KMS-11 (cell line): Measurements from ENCODE around the gene PAQR5.

ENCODE experiments used
- H2AFZ ChIP-seq: fragments of 200-600 bp; sonication (generic); 2 replicates; pipeline ENCODE4 v1.6.1; 2016; ENCODE audit warnings: antibody characterized with exemption, mixed run types, low read depth
- H3K27ac ChIP-seq: fragments of 200-600 bp; sonication (generic); 2 replicates; pipeline ENCODE4 v1.6.1; 2016; ENCODE audit warnings: mild to moderate bottlenecking, mixed run types
- H3K27me3 ChIP-seq: fragments of 200-600 bp; sonication (generic); 2 replicates; pipeline ENCODE4 v1.6.1; 2017; ENCODE audit warnings: mild to moderate bottlenecking, low read depth, mixed run types, moderate library complexity; ENCODE audit not compliant: insufficient read depth
- H3K36me3 ChIP-seq: fragments of 200-600 bp; sonication (generic); 2 replicates; pipeline ENCODE4 v1.6.1; 2017; ENCODE audit warnings: mild to moderate bottlenecking, mixed run types; ENCODE audit not compliant: insufficient read depth
- H3K4me1 ChIP-seq: fragments of 200-600 bp; sonication (generic); 2 replicates; pipeline ENCODE4 v1.6.1; 2016; ENCODE audit warnings: mild to moderate bottlenecking, low read depth, mixed run types; ENCODE audit not compliant: poor library complexity, severe bottlenecking
- H3K4me2 ChIP-seq: fragments of 200-600 bp; sonication (generic); 2 replicates; pipeline ENCODE4 v1.7.0; 2016; ENCODE audit warnings: mild to moderate bottlenecking, mixed run types
- H3K4me3 ChIP-seq: fragments of 200-600 bp; sonication (generic); IDR thresholded peaks from 2 replicates; pipeline ENCODE4 v1.6.1; 2017; ENCODE audit warnings: low read depth, low read length, mixed read lengths; ENCODE audit not compliant: insufficient read depth
- H3K79me2 ChIP-seq: fragments of 200-600 bp; sonication (generic); 2 replicates; pipeline ENCODE4 v1.6.1; 2016; ENCODE audit warnings: low read depth, mixed run types; ENCODE audit not compliant: insufficient read depth
- H3K9ac ChIP-seq: fragments of 200-600 bp; sonication (generic); 2 replicates; pipeline ENCODE4 v1.6.1; 2016; ENCODE audit warnings: mild to moderate bottlenecking, mixed run types
- H4K20me1 ChIP-seq: fragments of 200-600 bp; sonication (generic); 2 replicates; pipeline ENCODE4 v1.6.1; 2016; ENCODE audit warnings: mild to moderate bottlenecking, mixed run types; ENCODE audit not compliant: insufficient read depth
- CTCF ChIP-seq: fragments of 200-600 bp; sonication (generic); conservative IDR thresholded peaks from 2 replicates; pipeline ENCODE4 v1.6.1; 2017; ENCODE audit warnings: low read depth, mild to moderate bottlenecking, antibody characterized with exemption, low read length, moderate library complexity, mixed read lengths

Gene PAQR5

GRCh38 chr15:69324565-69324964 lies 25.9 kb downstream of the PAQR5 start:
- H3K9ac ChIP-seq = no peak overlapping the region
- H2AFZ ChIP-seq = no peak overlapping the region
- H3K4me2 ChIP-seq = no peak overlapping the region
- no peaks in the 10 kb centered on the region for H4K20me1 ChIP-seq
- no peaks in the 10 kb centered on the region for H3K4me1 ChIP-seq
- no peak overlapping the region for H3K4me3 ChIP-seq
- no peak for TF ChIP-seq CTCF
- no peaks in the 10 kb centered on the region for H3K79me2 ChIP-seq
- H3K27ac ChIP-seq = no peak overlapping the region
- H3K27me3 ChIP-seq = no peaks in the 10 kb centered on the region
- H3K36me3 ChIP-seq = no peaks in the 10 kb centered on the region

GRCh38 chr15:69325456-69325971 lies 26.8 kb downstream of the PAQR5 start:
- Histone ChIP-seq H3K9ac (no peak overlapping the region), H4K20me1 (no peaks in the 10 kb centered on the region), H3K27me3 (no peaks in the 10 kb centered on the region), H3K27ac (no peak overlapping the region), H3K4me2 (no peak overlapping the region), H3K4me3 (no peak overlapping the region), H3K36me3 (no peaks in the 10 kb centered on the region), H2AFZ (no peak overlapping the region), H3K79me2 (no peaks in the 10 kb centered on the region), H3K4me1 (no peaks in the 10 kb centered on the region)
- no peak for TF ChIP-seq CTCF

- no peaks in the 10 kb centered on the region for H4K20me1 ChIP-seq
- H3K79me2 ChIP-seq = no peaks in the 10 kb centered on the region
- TF ChIP-seq CTCF = no peak
- no peaks in the 10 kb centered on the region for H3K27me3 ChIP-seq
- no peak overlapping the region for H3K4me3 ChIP-seq
- H3K4me1 ChIP-seq = no peaks in the 10 kb centered on the region
- no peak overlapping the region for H3K27ac ChIP-seq
- H3K36me3 ChIP-seq = no peaks in the 10 kb centered on the region
- H2AFZ ChIP-seq = no peak overlapping the region
- H3K4me2 ChIP-seq = no peak overlapping the region
- no peak overlapping the region for H3K9ac ChIP-seq
Measured at GRCh38 chr15:69328080-69328479, 29.4 kb downstream of the PAQR5 start.

GRCh38 chr15:69328739-69329138 lies 30.0 kb downstream of the PAQR5 start:
- H2AFZ ChIP-seq = no peak overlapping the region
- H3K27me3 ChIP-seq = no peaks in the 10 kb centered on the region
- no peak overlapping the region for H3K9ac ChIP-seq
- no peaks in the 10 kb centered on the region for H4K20me1 ChIP-seq
- no peak overlapping the region for H3K4me2 ChIP-seq
- no peaks in the 10 kb centered on the region for H3K4me1 ChIP-seq
- H3K79me2 ChIP-seq = no peaks in the 10 kb centered on the region
- H3K36me3 ChIP-seq = no peaks in the 10 kb centered on the region
- H3K27ac ChIP-seq = no peak overlapping the region
- H3K4me3 ChIP-seq = no peak overlapping the region
- no peak for TF ChIP-seq CTCF
